Measurements from ENCODE around the gene ENPP4. TPM values are rescaled to one million over a fixed set of nuclear protein-coding genes. Genes with fewer than 3 reads are reported as not detected.

The ENPP4 gene
- polyA plus RNA-seq, 1 of the 3 experiments (the other 2 are of a cell fraction), result 0.05 TPM

GRCh38 chr6:46191961-46192360, 62.2 kb downstream of the ENPP4 start:
- CTCF ChIA-PET, result no interaction called here
- Histone ChIP-seq H3K4me2 (no peak overlapping the region), H3K9me2 (no peaks in the 10 kb centered on the region), H3K36me3 (replicated peaks in 1 of 2; ENCODE audit: control insufficient read depth in 1 of 2, insufficient read depth in 2 of 2, low read length in 1 of 2) (no peaks in the 10 kb centered on the region), H2AFZ (ENCODE audit: low read depth) (no peak overlapping the region), H3F3A (replicated peaks; ENCODE audit: insufficient read depth) (no peaks in the 10 kb centered on the region), H3K4me3 (ENCODE audit: low read depth in 2 of 2, low read length in 1 of 2) (no peak overlapping the region), H3K27me3 (ENCODE audit: insufficient read depth) (peaks cover 5% of the 10 kb centered on the region), H3K9ac (no peak overlapping the region), H3K4me1 (ENCODE audit: control insufficient read depth in 1 of 2, insufficient read depth in 2 of 2, low read depth in 1 of 2, low read length in 1 of 2) (no peaks in the 10 kb centered on the region), H3K27ac (ENCODE audit: low read depth in 2 of 2, low read length in 1 of 2) (no peak overlapping the region), H3K9me3 (no peaks in the 10 kb centered on the region), H3K79me2 (ENCODE audit: insufficient read depth) (no peaks in the 10 kb centered on the region), H4K20me1 (ENCODE audit: insufficient read depth) (no peaks in the 10 kb centered on the region)
- POLR2A ChIA-PET, result no interaction called here
- TF ChIP-seq ZBTB33 (IDR thresholded peaks at IDR 0.05; ENCODE audit: borderline replicate concordance, low read depth) (no peak), RAD21 (IDR thresholded peaks at IDR 0.05; ENCODE audit: low read length) (no peak), RXRA (IDR thresholded peaks at IDR 0.05; ENCODE audit: borderline replicate concordance, low read depth) (no peak), USF1 (IDR thresholded peaks at IDR 0.05; ENCODE audit: borderline replicate concordance, low read depth) (no peak)
- 0% methylated on average over 1 of the region's 1 CpG for WGBS (ENCODE audit: low lambda C conversion rate)
- no peak for DNase-seq

Other genes with a start within 250 kb of the ENPP4 start
- gene CLIC5, start 114.1 kb upstream of the ENPP4 start, polyA plus RNA-seq (2012; rRNA removed), result 0.03 TPM in 1 of 2 replicates, not detected in the other
- not detected in 2 replicates for gene ENPP5, start 41.0 kb downstream of the ENPP4 start, polyA plus RNA-seq (2012; rRNA removed)